Fibroblast of the conjunctiva (primary cell): ENCODE data around the gene ATRIP.
A peak's percentile ranks its signal among the peaks of the same experiment; 100 is the strongest.
"Not testable (repeated sequence)": the region's sequence is repeated elsewhere in the genome, so short reads cannot be mapped to it uniquely, and the experiment has no call there.

Source experiments
- DNase-seq: peaks from one replicate; pipeline ENCODE4 v3.0.0-alpha.2; 2010; ENCODE audit warnings: low read depth

ATRIP gene

GRCh38 chr3:48469046-48469915 lies 22.7 kb downstream of the ATRIP start:
- no peak for DNase-seq

GRCh38 chr3:48470286-48470685 lies 23.7 kb downstream of the ATRIP start:
- no peak for DNase-seq

DNA sequence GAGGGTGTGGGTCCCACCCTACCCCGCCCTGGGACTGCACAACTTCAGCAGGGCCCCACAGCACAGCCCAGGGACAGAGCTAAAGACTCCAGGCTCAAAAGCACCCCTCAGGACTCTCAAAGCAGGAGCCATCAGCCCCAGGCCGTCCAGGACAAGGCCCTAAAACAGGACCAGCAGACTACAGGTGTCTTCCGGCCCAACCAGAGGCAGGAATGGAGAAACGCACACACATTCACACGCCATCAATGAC lies 26.1 kb downstream of the ATRIP start:
- DNase-seq = no peak

DNA sequence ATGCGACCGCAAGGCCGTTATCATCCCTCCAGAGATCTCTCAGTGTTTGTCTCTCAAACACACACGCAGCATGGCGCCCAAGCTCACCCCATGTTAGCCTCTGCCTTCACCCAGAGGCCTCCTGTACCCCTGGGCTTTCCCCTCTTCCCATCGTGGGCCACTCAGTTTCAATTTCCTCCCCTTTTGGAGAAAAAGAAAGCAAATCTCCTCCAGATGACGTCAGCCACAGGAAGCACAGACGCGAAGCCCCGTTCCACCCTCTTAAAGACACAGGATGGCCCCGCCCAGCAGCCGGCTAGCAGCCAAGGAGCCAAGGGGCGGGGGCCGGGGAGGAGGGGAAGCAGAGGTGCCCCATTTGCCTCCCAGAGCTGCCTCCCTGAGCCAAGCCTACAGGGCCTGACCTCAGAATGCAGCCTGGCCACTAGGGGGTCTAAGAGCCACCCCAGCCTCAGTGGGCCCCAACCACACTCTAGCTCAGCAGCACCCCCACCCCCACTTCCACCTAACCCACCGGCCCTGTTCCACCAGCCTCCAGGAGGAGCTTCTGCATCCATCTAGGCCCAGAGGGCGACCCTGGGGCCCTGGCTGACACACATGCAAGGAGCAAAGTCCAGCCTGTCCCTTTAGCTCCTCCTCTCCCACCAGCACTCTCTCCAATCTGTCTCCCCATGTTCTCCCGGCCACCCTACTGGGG lies 26.5 kb downstream of the ATRIP start:
- peak; percentile 85 for DNase-seq

GRCh38 chr3:48473617-48473952 lies 27.0 kb downstream of the ATRIP start:
- DNase-seq = no peak

GRCh38 chr3:48474031-48474430 lies 27.5 kb downstream of the ATRIP start:
- DNase-seq = not testable (repeated sequence)

DNA sequence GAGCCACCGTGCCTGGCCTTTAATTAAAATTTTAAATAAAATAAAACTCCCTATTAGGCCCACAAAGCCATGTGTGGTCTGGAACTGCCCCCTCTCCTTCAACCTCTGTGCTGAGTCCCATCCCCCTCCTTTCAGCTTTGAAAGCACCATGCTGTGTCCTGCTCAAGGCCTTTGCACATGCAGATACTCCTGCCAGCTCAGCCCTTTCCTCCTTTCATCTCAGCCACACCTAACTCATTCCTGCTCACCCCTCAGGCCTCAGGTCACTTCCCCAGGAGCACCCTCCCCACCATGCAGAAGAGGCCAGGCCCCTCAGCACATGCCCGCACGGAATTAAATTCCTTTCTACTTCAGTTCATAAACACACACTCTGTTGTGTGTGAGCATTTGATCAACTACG lies 28.1 kb downstream of the ATRIP start:
- no peak for DNase-seq

GRCh38 chr3:48475188-48475587 lies 28.7 kb downstream of the ATRIP start:
- DNase-seq = no peak

DNA sequence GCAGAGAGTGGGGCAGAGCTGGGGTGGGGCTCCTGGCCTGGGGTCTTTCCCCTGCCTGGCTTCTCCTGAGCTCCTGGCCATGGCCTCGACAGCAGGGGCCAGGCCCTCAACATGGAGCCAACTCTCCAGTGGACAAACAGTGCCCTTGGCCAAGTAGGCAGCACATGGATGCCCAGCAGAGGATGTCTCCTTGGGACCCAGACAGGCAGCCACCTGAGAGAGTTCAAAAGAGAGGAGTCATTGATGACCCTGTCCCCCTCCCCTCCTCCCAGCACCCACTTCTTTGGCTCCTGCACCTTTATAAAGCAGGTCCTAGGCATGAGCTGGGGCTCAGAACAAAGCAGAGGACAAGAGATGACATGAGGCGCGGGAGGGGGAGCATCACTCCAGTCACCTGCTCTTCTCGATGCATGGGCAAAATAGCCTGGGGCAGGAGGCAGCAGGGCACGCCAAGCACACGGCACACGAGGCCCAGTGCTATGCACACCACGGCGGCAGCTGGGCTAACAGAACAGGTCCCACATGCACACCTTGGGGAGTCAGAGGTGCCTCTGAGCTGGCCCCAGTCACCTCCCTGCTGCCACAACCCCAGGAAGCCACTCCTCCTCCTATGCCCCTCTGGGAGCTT lies 30.0 kb downstream of the ATRIP start:
- no peak for DNase-seq

DNA sequence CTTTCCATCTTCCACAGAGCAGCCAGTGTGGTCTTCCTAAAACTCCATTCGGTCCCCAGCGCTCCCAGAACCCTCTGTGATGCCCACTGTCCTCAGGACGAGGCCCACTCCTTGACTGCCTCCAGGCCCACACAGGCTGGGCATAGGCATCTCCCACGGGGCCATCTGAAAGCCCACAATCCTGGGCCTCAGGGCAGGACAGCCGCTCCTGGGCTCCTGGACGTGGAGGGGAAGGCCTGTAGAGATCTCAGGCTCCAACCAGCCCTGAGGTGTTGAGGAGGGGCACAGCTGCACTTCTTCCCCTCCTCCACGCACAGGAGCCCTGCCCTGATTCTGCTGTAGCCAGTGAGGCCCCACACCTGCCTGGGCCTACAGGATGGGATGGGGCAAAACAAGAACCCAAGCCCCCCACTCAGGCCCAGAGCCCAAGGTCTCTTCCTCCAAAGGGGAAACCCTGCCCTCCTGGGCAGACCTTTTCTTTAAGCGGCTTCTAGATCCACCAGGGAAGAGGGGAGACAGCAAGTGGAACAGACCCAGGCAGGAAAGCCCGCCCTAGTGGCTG lies 31.5 kb downstream of the ATRIP start:
- DNase-seq = no peak

- no peak for DNase-seq
Measured at GRCh38 chr3:48478626-48479555, 32.4 kb downstream of the ATRIP start.

GRCh38 chr3:48480891-48481290 lies 34.4 kb downstream of the ATRIP start:
- DNase-seq = not testable (repeated sequence)

DNA sequence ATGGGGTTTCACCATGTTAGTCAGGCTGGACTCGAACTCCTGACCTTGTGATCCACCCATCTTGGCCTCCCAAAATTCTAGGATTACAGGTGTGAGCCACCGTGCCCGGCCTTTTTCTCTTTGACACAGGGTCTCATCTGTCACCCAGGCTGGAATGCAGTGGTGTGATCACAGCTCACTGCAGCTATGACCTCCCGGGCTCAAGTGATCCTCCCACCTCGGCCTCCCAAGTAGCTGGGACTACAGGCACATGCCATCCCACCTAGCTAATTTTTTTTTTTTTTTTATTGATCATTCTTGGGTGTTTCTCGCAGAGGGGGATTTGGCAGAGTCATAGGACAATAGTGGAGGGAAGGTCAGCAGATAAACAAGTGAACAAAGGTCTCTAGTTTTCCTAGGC lies 36.3 kb downstream of the ATRIP start:
- DNase-seq = not testable (repeated sequence)

DNA sequence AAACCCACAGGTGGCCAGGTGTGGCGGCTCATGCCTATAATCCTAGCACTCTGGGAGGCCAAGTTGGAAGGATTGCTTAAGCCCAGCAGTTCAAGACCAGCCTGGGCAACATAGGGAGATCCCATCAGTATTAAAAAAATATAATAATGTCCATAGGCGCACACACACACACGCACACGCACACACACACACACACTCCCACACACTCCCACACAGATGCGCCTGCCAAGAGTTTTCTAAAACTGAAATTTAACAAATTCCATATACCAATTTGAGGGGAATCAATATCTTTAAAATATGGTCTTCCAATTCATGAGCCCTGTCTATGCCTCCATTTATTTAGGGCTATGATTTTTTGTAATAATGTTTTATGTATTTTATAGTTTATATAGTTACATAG lies 40.4 kb downstream of the ATRIP start:
- no peak for DNase-seq

GRCh38 chr3:48492461-48493202 lies 46.1 kb downstream of the ATRIP start:
- DNase-seq = no peak

- no peak for DNase-seq
Measured at GRCh38 chr3:48493203-48493501, 46.6 kb downstream of the ATRIP start.

- no peak for DNase-seq
Measured at GRCh38 chr3:48500656-48501055, 54.1 kb downstream of the ATRIP start.

DNA sequence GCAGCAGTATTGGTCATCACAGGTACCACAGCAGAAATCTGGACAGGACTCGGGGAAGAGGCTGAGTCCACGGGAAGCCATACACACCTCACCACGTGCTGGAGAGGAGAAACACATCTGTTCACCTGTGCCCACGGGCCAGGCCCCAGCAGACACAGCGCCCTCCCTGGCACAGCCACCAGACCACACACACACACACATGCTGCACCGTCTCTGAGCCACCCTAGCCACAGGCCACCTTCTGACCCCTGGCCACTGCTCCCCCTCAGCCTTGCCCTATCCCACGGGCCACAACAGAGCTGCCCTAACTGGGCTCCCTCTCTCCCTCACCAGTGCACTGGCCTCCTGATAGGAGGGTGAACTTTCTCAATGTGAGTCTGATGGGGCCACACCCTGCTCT lies 54.7 kb downstream of the ATRIP start:
- DNase-seq = no peak

DNA sequence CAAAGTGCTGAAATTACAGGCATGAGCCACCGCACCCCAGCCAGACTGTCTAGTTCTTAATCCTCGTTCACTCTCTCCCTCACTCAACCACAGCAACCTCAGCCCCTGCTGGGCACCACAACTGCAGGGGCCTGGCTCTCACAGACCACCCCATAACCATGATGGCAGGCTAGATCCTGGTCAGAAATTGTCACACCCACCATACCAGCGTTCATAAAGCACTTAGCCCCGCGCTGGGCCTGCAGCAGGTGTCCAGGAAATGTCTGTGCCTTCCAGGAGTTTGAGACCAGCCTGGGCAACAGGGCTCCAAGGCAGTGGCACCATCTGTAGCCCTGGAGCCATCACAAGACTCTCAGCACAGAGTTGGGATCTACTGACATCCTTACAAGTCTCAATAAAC lies 55.6 kb downstream of the ATRIP start:
- DNase-seq = no peak

DNA sequence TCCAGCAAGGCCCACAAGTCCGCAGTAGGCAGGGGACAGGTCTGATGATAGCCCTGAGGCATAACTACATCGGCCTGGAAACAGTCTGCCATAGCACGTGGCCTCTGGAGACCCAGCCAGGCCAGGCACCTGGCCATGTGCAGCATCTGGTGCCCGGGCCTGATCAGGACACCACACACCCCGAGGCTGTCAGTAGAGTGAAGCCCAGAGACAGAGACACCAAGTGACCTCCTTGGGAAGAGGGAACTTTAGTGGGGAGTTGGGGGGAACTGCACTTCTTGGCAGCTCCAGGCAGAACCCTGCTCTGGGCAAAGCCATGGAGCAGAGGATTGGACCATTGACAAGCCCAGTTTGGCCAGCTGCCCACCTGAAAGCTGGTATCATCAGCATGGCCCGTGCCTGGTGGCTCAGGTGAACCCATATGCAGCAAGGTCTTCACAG lies 56.2 kb downstream of the ATRIP start:
- no peak for DNase-seq

GRCh38 chr3:48503401-48504050 lies 57.0 kb downstream of the ATRIP start:
- DNase-seq = no peak
